ENCODE data around the gene TRAP1.

GRCh38 chr16:3618769-3619141, 98.6 kb downstream of the TRAP1 start:
- TF ChIP-seq CTCF (IDR thresholded peaks at IDR 0.05) (no peak), POLR2A (IDR thresholded peaks at IDR 0.05) (no peak)

Measured in adrenal gland (tissue), 5 donors.